GM23338 (cell line): ENCODE results near the gene WIPI1. TPM values are rescaled to one million over a fixed set of nuclear protein-coding genes. Genes with fewer than 3 reads are reported as not detected.

Experiments
- ATAC-seq: fragments of 200-7000 bp; cut with Tn5 transposase; 3 replicates; pipeline ENCODE4 v1.9.1; 2020
- DNase-seq: peaks from one replicate; pipeline ENCODE4 v3.0.0-alpha.2; 2015; ENCODE audit warnings: low spot score
- H2AFZ ChIP-seq: fragments of 200-600 bp; sonication (generic); 2 replicates; pipeline ENCODE4 v1.8.0; 2016; ENCODE audit warnings: antibody characterized with exemption, mild to moderate bottlenecking, moderate library complexity
- H3F3A ChIP-seq: fragments of 200-600 bp; sonication (generic); replicated peaks from 2 replicates; pipeline ENCODE4 v1.8.0; 2017; ENCODE audit warnings: antibody characterized with exemption, mixed run types, low read depth
- H3K27ac ChIP-seq: fragments of 200-600 bp; sonication (generic); 2 replicates; pipeline ENCODE4 v1.6.1; 2016; ENCODE audit warnings: low read depth
- H3K27me3 ChIP-seq: fragments of 200-600 bp; sonication (generic); 2 replicates; pipeline ENCODE4 v1.8.0; 2016; ENCODE audit warnings: mild to moderate bottlenecking, mixed run types, moderate library complexity; ENCODE audit not compliant: insufficient read depth
- H3K36me3 ChIP-seq: fragments of 200-600 bp; sonication (generic); 2 replicates; pipeline ENCODE4 v1.8.0; 2016; ENCODE audit warnings: mild to moderate bottlenecking; ENCODE audit not compliant: insufficient read depth
- H3K4me1 ChIP-seq: fragments of 200-600 bp; sonication (generic); 2 replicates; pipeline ENCODE4 v1.8.0; 2016; ENCODE audit warnings: mild to moderate bottlenecking, moderate library complexity; ENCODE audit not compliant: insufficient read depth
- H3K4me2 ChIP-seq: fragments of 200-600 bp; sonication (generic); 2 replicates; pipeline ENCODE4 v1.7.1; 2017; ENCODE audit warnings: mixed run types
- H3K4me3 ChIP-seq: fragments of 200-600 bp; sonication (generic); 2 replicates; pipeline ENCODE4 v1.6.1; 2016; ENCODE audit warnings: mixed run types
- H3K79me2 ChIP-seq: fragments of 200-600 bp; sonication (generic); replicated peaks from 2 replicates; pipeline ENCODE4 v1.8.0; 2017; ENCODE audit warnings: mild to moderate bottlenecking; ENCODE audit not compliant: insufficient read depth
- H3K9me2 ChIP-seq: fragments of 200-600 bp; sonication (generic); 2 replicates; pipeline ENCODE4 v1.8.0; 2017; ENCODE audit not compliant: insufficient read depth
- H4K20me1 ChIP-seq: fragments of 200-600 bp; sonication (generic); replicated peaks from 2 replicates; pipeline ENCODE4 v1.8.0; 2017; ENCODE audit warnings: mild to moderate bottlenecking; ENCODE audit not compliant: insufficient read depth
- H3K27ac Mint-ChIP-seq: 2 replicates; pipeline ENCODE4 v1.8.0; 2020; ENCODE audit warnings: inconsistent platforms, mild to moderate bottlenecking, moderate library complexity, mixed read lengths
- H3K27me3 Mint-ChIP-seq: 3 replicates; pipeline ENCODE4 v1.8.0; 2022; ENCODE audit warnings: low read depth, mild to moderate bottlenecking, moderate library complexity, mixed read lengths, inconsistent platforms; ENCODE audit not compliant: insufficient read depth, poor library complexity
- H3K36me3 Mint-ChIP-seq: 3 replicates; pipeline ENCODE4 v1.8.0; 2021; ENCODE audit warnings: low read depth, mild to moderate bottlenecking, inconsistent platforms, moderate library complexity, mixed read lengths
- H3K4me1 Mint-ChIP-seq: 3 replicates; pipeline ENCODE4 v1.8.0; 2020; ENCODE audit warnings: mild to moderate bottlenecking, inconsistent platforms, mixed read lengths
- H3K4me3 Mint-ChIP-seq: 3 replicates; pipeline ENCODE4 v1.8.0; 2021; ENCODE audit warnings: moderate library complexity, mild to moderate bottlenecking, inconsistent platforms, mixed read lengths
- H3K9me3 Mint-ChIP-seq: 3 replicates; pipeline ENCODE4 v1.8.0; 2020; ENCODE audit warnings: moderate library complexity, mild to moderate bottlenecking, inconsistent platforms, mixed read lengths
- EZH2 ChIP-seq: fragments of 200-600 bp; sonication (generic); IDR thresholded peaks from one replicate; pipeline ENCODE4 v1.8.0; 2017; ENCODE audit warnings: antibody characterized with exemption, mild to moderate bottlenecking, low read depth; ENCODE audit not compliant: unreplicated experiment
- STAT1 ChIP-seq: IDR thresholded peaks from one replicate; pipeline ENCODE4 v1.6.1; 2016; ENCODE audit warnings: antibody characterized with exemption; ENCODE audit not compliant: unreplicated experiment
- ZNF114 ChIP-seq: fragments of 250-450 bp; sonication (Bioruptor Pico); IDR thresholded peaks from 2 replicates; pipeline ENCODE4 v1.5.0; 2020; ENCODE audit warnings: mild to moderate bottlenecking, moderate library complexity
- ZNF462 ChIP-seq: fragments of 250-450 bp; sonication (Bioruptor Pico); IDR thresholded peaks from 2 replicates; pipeline ENCODE4 v1.5.0; 2020; ENCODE audit warnings: mild to moderate bottlenecking, moderate library complexity
- polyA plus RNA-seq: library from polyadenylated mRNA; unstranded; fragments of >200 nt; fragmentation: Nextera tagmentation; extraction: Ambion mirVana; gene quantifications from 2 replicates; pipeline ENCODE4 v1.2.1, GENCODE V29; 2016
- total RNA-seq: library from RNA; depleted of rRNA; stranded (reverse); fragments of >200 nt; shearing (Covaris generic); gene quantifications from 2 replicates; pipeline ENCODE4 v1.2.3, GENCODE V29; 2014
- TF ChIP-seq, protein P1 (sequence below), 2 experiments: fragments of 200-600 bp in 1 of 2; sonication (generic) in 1 of 2; conservative IDR thresholded peaks; 2 replicates each; pipeline versions ENCODE4 v1.5.1 to v1.6.1; 2016 to 2017; ENCODE audit warnings: antibody characterized with exemption in 2 of 2, low read depth in 2 of 2, mild to moderate bottlenecking in 2 of 2, moderate library complexity in 1 of 2
- TF ChIP-seq, protein P2 (sequence below): IDR thresholded peaks from 2 replicates; pipeline ENCODE4 v1.6.1; 2016; ENCODE audit warnings: antibody characterized with exemption

WIPI1 gene
- total and polyA plus RNA-seq, 2 experiments from 2014 or later: 24.1 to 29.3 TPM

DNA sequence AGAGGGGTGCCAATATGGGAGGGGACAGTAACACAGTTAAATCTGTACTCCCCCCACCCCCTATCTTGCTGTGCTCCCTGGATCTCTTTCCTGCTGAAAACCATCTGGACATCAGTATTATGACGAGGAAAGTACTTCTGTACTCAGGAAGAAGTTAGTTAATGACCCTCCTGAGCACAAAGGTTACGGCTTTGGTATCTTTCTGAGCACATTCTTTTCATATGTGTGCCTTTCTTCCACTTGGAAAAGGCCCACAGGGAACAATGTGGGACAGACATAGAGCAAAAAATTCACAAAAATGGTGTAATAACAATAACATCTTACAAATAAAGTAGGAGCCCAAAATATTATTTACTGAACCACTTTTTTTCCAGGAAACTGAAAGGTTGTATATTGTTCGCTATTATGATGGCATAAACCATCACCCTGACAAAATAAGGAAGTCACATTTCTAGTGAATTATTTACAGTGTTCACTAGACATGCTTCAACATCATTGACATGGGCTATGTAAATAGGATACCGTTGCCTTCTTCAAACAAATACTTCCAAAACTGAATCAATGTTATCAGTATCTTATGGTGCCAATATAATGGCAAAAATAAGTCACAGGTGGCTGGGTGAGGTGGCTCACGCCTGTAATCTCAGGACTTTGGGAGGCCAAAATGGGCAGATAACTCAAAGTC is 5.5 kb downstream of the WIPI1 start (continued):
- TF ChIP-seq, protein P1, sequence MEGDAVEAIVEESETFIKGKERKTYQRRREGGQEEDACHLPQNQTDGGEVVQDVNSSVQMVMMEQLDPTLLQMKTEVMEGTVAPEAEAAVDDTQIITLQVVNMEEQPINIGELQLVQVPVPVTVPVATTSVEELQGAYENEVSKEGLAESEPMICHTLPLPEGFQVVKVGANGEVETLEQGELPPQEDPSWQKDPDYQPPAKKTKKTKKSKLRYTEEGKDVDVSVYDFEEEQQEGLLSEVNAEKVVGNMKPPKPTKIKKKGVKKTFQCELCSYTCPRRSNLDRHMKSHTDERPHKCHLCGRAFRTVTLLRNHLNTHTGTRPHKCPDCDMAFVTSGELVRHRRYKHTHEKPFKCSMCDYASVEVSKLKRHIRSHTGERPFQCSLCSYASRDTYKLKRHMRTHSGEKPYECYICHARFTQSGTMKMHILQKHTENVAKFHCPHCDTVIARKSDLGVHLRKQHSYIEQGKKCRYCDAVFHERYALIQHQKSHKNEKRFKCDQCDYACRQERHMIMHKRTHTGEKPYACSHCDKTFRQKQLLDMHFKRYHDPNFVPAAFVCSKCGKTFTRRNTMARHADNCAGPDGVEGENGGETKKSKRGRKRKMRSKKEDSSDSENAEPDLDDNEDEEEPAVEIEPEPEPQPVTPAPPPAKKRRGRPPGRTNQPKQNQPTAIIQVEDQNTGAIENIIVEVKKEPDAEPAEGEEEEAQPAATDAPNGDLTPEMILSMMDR (conservative IDR thresholded peaks at IDR 0.05; ENCODE audit: low read depth in 2 of 2): no peak
- TF ChIP-seq ZNF462: no peak
- no peak for TF ChIP-seq STAT1
- TF ChIP-seq EZH2: no peak

- Mint-ChIP-seq H3K9me3 (no peaks in the 10 kb centered on the region), H3K27ac (peak overlapping the region; percentile 56; the same call in 1 of the 2 replicates), H3K4me1 (peaks cover 17% of the 10 kb centered on the region), H3K27me3 (peaks cover 2% of the 10 kb centered on the region), H3K36me3 (peaks cover 15% of the 10 kb centered on the region), H3K4me3 (no peak overlapping the region)
- no peaks in the 10 kb centered on the region for H3K79me2 ChIP-seq
- no peak overlapping the region for H3K27ac ChIP-seq
- peaks cover 8% of the 10 kb centered on the region for H3K4me1 ChIP-seq
- H3F3A ChIP-seq: no peaks in the 10 kb centered on the region
- no peak overlapping the region for H3K4me2 ChIP-seq
- no peak overlapping the region for H2AFZ ChIP-seq
- H4K20me1 ChIP-seq: no peaks in the 10 kb centered on the region
- ATAC-seq: no peak
- DNase-seq: no peak
- H3K36me3 ChIP-seq: peaks cover 5% of the 10 kb centered on the region; the same call in 1 of the 2 replicates
- H3K4me3 ChIP-seq: no peak overlapping the region
- H3K9me2 ChIP-seq: no peaks in the 10 kb centered on the region
- no peaks in the 10 kb centered on the region for H3K27me3 ChIP-seq
- TF ChIP-seq ZNF114 (CRISPR knock-in tag): no peak
- TF ChIP-seq, protein P2, sequence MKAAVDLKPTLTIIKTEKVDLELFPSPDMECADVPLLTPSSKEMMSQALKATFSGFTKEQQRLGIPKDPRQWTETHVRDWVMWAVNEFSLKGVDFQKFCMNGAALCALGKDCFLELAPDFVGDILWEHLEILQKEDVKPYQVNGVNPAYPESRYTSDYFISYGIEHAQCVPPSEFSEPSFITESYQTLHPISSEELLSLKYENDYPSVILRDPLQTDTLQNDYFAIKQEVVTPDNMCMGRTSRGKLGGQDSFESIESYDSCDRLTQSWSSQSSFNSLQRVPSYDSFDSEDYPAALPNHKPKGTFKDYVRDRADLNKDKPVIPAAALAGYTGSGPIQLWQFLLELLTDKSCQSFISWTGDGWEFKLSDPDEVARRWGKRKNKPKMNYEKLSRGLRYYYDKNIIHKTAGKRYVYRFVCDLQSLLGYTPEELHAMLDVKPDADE: no peak
- TF ChIP-seq ZNF462: no peak
Measured at GRCh38 chr17:68450801-68451200, 6.5 kb downstream of the WIPI1 start.
